ENCODE data around the gene VAMP5.

The VAMP5 gene

DNA sequence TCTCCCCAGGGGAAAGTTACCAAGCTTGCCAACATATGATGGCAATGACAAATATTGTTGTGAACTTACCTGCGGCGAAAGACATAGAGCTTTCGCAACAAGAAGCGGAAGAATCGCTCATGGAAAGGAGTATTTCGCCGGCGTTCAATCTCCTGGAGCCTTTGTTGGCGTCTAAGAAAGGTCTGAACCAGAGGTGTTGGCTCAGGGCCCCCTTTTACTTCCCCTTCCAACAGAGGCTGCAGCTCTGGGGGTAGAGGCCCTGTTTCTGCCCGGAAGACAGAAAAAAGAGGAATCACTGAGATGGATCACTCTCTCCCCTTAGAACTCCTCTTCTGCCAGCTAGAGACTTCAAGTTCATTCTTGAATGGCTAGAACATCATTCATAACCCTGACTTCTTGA lies 33.7 kb upstream of the VAMP5 start:
- Histone ChIP-seq H3K4me3 (ENCODE audit: severe bottlenecking) (no peak overlapping the region), H3K27ac (ENCODE audit: poor library complexity, severe bottlenecking) (peak overlapping the region; percentile 86), H3K27me3 (ENCODE audit: insufficient read depth, poor library complexity, severe bottlenecking) (no peaks in the 10 kb centered on the region), H3K4me1 (ENCODE audit: insufficient read depth, poor library complexity, severe bottlenecking) (peaks cover 17% of the 10 kb centered on the region), H3K36me3 (ENCODE audit: low read depth) (peaks cover 71% of the 10 kb centered on the region), H3K9me3 (ENCODE audit: severe bottlenecking) (no peaks in the 10 kb centered on the region)
- ATAC-seq (ENCODE audit: low read depth) = no peak
- TF ChIP-seq, protein P1, sequence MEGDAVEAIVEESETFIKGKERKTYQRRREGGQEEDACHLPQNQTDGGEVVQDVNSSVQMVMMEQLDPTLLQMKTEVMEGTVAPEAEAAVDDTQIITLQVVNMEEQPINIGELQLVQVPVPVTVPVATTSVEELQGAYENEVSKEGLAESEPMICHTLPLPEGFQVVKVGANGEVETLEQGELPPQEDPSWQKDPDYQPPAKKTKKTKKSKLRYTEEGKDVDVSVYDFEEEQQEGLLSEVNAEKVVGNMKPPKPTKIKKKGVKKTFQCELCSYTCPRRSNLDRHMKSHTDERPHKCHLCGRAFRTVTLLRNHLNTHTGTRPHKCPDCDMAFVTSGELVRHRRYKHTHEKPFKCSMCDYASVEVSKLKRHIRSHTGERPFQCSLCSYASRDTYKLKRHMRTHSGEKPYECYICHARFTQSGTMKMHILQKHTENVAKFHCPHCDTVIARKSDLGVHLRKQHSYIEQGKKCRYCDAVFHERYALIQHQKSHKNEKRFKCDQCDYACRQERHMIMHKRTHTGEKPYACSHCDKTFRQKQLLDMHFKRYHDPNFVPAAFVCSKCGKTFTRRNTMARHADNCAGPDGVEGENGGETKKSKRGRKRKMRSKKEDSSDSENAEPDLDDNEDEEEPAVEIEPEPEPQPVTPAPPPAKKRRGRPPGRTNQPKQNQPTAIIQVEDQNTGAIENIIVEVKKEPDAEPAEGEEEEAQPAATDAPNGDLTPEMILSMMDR (IDR thresholded peaks at IDR 0.05; ENCODE audit: poor library complexity, severe bottlenecking) = no peak
- no peak for DNase-seq (ENCODE audit: low spot score)

DNA sequence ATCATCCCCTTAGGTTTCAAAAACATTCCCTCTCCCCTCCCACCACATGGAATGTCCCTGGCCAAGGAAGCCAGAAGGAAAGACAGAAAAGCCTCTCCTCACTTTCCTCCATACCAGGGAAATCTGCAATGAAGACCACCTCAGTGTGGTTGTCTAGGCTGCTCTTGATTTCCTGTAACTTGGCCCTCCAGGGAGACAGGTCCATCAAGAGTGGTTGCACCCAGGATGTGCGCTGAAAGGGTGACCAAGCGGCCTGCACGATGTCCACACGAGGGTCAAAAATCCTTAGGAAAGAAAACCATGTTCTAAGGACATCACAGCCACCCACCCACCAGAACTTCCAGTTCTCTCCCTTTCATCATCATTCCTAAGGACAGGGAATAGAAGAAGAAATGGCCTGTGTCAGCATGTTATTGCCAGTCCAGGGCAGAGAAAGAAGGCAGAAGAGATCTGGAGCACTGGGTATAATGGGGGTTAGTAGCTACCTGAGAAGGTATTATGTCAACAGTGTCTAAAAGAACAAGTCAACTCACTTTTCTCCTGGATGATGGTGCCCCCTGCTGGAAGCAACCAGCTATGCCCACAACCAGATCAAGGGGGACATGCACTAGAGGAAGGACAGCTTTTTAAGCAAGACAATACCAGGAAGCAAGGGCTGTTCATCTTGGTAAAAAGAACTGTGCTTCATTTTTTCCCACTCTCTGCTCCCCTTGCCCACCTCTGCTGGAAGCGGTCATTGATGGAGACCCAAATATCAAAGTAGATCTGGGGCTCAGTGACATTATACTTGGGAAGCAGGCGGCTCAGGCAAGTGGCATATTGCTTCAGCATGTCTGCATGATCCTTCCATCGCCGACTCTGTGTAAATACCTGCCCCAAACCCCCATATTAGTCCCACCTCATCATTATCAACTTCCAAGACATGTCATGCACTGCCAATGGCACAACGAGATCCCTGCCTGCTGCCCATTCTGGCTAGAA lies 32.2 kb upstream of the VAMP5 start:
- TF ChIP-seq, protein P1 (IDR thresholded peaks at IDR 0.05; ENCODE audit: poor library complexity, severe bottlenecking) = peak; percentile 84
- H3K27me3 ChIP-seq (ENCODE audit: insufficient read depth, poor library complexity, severe bottlenecking) = no peaks in the 10 kb centered on the region
- H3K4me3 ChIP-seq (ENCODE audit: severe bottlenecking) = no peak overlapping the region
- H3K27ac ChIP-seq (ENCODE audit: poor library complexity, severe bottlenecking) = peak overlapping the region; percentile 86
- peak; percentile 54 for ATAC-seq (ENCODE audit: low read depth)
- DNase-seq (ENCODE audit: low spot score) = no peak
- H3K4me1 ChIP-seq (ENCODE audit: insufficient read depth, poor library complexity, severe bottlenecking) = peaks cover 9% of the 10 kb centered on the region
- peaks cover 81% of the 10 kb centered on the region for H3K36me3 ChIP-seq (ENCODE audit: low read depth)
- no peaks in the 10 kb centered on the region for H3K9me3 ChIP-seq (ENCODE audit: severe bottlenecking)

DNA sequence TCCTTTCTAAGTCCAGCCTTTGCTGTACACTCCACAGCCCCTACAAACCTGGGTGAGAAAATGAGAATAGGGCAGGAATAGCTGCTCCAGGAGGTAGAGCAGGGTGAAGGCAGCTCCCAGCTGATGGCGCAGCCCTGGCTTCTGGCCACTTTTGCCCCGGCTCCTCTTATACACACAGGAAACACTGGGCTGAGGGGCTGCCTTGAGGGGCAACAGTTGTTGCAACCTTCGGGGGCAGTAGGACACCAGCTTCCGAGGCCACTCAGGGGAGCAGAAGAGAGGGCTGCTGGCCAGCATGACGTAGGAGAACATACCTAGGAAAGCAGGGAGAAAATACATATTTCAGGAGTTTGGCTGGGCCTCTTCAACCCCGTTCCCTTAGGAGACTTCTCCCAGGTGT lies 31.0 kb upstream of the VAMP5 start:
- Histone ChIP-seq H3K27me3 (ENCODE audit: insufficient read depth, poor library complexity, severe bottlenecking) (no peaks in the 10 kb centered on the region), H3K36me3 (ENCODE audit: low read depth) (peaks cover 89% of the 10 kb centered on the region), H3K27ac (ENCODE audit: poor library complexity, severe bottlenecking) (no peak overlapping the region), H3K9me3 (ENCODE audit: severe bottlenecking) (no peaks in the 10 kb centered on the region), H3K4me3 (ENCODE audit: severe bottlenecking) (no peak overlapping the region), H3K4me1 (ENCODE audit: insufficient read depth, poor library complexity, severe bottlenecking) (peaks cover 9% of the 10 kb centered on the region)
- no peak for ATAC-seq (ENCODE audit: low read depth)
- TF ChIP-seq, protein P1 (IDR thresholded peaks at IDR 0.05; ENCODE audit: poor library complexity, severe bottlenecking) = no peak
- DNase-seq (ENCODE audit: low spot score) = no peak

DNA sequence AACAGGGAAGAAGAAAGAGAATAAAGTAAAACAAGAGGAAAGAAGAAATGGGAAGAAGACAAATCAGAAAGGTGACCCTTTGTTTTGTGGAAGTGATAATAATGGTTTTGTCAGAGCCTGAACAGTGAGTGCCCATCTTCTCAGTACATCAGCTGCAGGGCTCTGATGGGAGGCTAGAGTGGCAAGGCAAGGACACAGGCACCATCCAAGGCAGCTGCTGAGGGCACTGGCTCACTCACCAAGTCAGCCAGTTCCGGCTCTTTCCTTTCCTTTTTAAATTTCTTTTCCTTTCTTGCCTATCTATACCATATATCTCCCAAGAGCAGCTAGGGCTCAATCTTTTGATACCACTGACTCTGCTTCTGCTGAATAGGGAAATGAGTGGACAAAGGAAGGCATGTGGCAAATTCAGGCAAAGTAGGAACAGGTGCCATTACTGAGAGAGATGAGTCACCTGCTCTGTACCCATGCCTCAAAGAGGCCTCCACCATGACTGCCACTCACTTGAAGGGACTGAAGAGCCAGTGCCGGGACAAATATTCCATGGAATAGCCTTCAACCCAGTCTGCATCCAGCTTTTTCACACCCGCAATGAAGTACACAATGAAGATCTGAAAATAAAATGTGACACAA lies 29.1 kb upstream of the VAMP5 start:
- no peaks in the 10 kb centered on the region for H3K9me3 ChIP-seq (ENCODE audit: severe bottlenecking)
- no peak overlapping the region for H3K27ac ChIP-seq (ENCODE audit: poor library complexity, severe bottlenecking)
- peaks cover 5% of the 10 kb centered on the region for H3K4me1 ChIP-seq (ENCODE audit: insufficient read depth, poor library complexity, severe bottlenecking)
- no peak overlapping the region for H3K4me3 ChIP-seq (ENCODE audit: severe bottlenecking)
- H3K27me3 ChIP-seq (ENCODE audit: insufficient read depth, poor library complexity, severe bottlenecking) = no peaks in the 10 kb centered on the region
- DNase-seq (ENCODE audit: low spot score) (no peak), ATAC-seq (ENCODE audit: low read depth) (no peak)
- peaks cover 90% of the 10 kb centered on the region for H3K36me3 ChIP-seq (ENCODE audit: low read depth)
- TF ChIP-seq, protein P1 (IDR thresholded peaks at IDR 0.05; ENCODE audit: poor library complexity, severe bottlenecking) = no peak
